GM12873 (cell line): ENCODE results near the gene OOSP4B.

Source experiments
- TF ChIP-seq, protein P1 (sequence below): IDR thresholded peaks from 2 replicates; pipeline ENCODE4 v1.5.1; 2012; ENCODE audit warnings: low read depth, mild to moderate bottlenecking, moderate library complexity, low read length, control low read depth; ENCODE audit not compliant: insufficient read depth; ENCODE audit errors: missing control alignments

The OOSP4B gene

DNA sequence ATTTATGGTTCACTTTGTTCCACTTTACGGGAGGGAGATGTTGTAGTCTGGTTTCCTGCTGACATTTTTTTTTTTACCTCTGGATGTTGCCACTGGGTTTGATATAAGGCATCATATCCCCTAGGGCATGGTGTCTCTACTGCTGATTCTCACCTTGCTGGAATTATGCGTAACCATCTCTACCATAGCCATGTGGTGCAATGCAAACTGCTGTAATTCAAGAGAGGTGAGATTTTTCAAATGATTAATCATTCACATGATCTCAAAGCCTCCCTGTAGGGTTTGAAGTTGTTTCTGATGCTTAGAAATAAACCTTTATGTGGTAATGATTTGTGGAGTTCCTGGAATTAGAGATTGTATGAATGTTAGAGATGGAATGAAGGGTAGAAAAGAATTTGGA is 52.5 kb downstream of the OOSP4B start:
- TF ChIP-seq, protein P1, sequence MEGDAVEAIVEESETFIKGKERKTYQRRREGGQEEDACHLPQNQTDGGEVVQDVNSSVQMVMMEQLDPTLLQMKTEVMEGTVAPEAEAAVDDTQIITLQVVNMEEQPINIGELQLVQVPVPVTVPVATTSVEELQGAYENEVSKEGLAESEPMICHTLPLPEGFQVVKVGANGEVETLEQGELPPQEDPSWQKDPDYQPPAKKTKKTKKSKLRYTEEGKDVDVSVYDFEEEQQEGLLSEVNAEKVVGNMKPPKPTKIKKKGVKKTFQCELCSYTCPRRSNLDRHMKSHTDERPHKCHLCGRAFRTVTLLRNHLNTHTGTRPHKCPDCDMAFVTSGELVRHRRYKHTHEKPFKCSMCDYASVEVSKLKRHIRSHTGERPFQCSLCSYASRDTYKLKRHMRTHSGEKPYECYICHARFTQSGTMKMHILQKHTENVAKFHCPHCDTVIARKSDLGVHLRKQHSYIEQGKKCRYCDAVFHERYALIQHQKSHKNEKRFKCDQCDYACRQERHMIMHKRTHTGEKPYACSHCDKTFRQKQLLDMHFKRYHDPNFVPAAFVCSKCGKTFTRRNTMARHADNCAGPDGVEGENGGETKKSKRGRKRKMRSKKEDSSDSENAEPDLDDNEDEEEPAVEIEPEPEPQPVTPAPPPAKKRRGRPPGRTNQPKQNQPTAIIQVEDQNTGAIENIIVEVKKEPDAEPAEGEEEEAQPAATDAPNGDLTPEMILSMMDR: no peak

DNA sequence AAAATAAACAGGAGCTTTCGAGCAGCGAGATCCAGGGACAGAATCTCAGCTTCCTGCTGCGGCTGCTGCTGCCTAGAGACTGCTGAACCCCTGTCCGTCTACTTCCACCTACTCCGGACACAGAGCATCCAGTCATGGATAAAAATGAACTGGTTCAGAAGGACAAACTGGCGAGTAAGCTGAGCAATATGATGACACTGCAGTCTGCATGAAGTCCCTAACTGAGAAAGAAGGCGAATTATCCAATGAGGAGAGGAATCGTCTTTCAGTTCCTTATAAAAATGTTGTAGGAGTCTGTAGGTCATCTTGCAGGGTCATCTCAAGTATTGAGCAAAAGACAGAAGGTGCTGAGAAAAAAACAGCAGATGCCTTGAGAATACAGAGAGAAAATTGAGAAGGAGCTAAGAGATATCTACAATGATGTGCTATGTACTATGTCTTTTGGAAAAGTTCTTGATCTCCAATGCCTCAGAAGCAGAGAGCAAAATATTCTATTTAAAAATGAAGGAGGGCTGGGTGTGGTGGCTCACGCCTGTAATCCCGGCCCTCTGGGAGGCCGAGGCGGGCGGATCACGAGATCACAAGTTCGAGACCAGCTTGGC is 60.3 kb downstream of the OOSP4B start:
- TF ChIP-seq, protein P1: no peak

DNA sequence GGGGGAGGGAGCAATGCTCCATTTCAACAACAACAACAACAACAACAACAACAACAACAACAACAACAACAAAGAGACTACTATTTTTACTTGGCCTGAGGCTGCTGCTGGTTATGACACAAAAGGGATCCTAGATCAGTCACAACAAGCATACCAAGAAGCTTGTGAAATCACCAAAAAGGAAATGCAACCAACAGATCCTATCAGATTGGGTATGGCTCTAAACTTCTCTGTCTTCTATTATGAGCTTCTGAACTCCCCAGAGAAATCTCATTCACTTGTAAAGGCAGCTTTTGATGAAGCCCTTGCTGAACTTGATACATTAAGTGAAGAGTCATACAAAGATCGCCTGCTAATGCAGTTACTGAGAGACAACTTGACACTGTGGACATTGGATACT is 61.0 kb downstream of the OOSP4B start:
- TF ChIP-seq, protein P1: no peak

DNA sequence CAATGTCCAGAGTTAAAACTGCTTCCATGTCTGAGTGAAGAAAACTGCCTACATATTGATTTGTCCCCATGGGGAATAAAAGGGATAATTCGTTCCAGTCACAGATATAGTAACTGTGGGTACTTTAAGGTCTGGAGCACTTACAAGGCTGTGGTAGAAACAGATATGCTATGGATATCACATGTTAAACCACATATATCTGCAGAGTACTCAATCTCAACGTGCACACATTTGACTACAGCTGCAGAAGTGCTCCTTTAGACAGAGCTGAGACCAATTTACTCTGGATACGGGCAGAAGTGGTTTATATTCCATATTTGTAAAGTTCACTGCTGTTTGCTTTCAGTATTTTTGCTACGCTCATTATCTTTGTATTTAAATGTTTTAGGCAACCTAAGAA is 61.8 kb downstream of the OOSP4B start:
- TF ChIP-seq, protein P1: no peak

DNA sequence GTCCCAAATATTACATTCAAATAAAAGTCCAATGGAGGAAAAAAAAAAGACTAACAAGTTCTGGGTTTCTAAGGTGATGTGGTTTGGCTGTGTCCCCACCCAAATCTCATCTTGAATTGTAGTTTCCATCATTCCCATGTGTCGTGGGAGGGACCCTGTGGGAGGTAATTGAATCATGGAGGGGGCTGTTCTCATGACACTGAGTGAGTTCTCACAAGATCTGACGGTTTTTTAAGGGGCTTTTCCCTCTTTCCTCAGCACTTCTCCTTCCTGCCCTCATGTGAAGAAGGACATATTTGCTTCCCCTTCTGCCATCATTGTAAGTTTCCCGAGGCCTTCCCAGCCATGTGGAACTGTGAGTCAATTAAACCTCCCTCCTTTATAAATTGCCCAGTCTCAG is 63.6 kb downstream of the OOSP4B start:
- TF ChIP-seq, protein P1: no peak
